Uterus (tissue), 4 donors: ENCODE results near the gene SHISA5. TPM values are rescaled to one million over a fixed set of nuclear protein-coding genes. Genes with fewer than 3 reads are reported as not detected.
"Not testable (repeated sequence)": the region's sequence is repeated elsewhere in the genome, so short reads cannot be mapped to it uniquely, and the experiment has no call there.

ENCODE experiments used
- DNase-seq, 2 donors: peaks; one replicate each; pipeline ENCODE4 v3.0.0-alpha.2; 2019 to 2020
- H3K27ac ChIP-seq, 2 donors: fragments of 200-600 bp; sonication (generic); 1 replicate in 1 of 2; 2 replicates in 1 of 2; pipeline ENCODE4 v1.5.1; 2016 to 2018
- H3K27me3 ChIP-seq, 2 donors: fragments of 200-600 bp; sonication (generic); one replicate each; pipeline ENCODE4 v1.5.1; 2018 to 2019; ENCODE audit warnings: control low read depth in 1 of 2
- H3K36me3 ChIP-seq, 2 donors: fragments of 200-600 bp; sonication (generic); one replicate each; pipeline ENCODE4 v1.5.1; 2019; ENCODE audit warnings: control low read depth in 1 of 2
- H3K4me1 ChIP-seq, 2 donors: fragments of 200-600 bp; sonication (generic); one replicate each; pipeline ENCODE4 v1.5.1; 2018 to 2019; ENCODE audit warnings: control low read depth in 1 of 2
- H3K4me3 ChIP-seq, 2 donors: fragments of 200-600 bp; sonication (generic); 1 replicate in 1 of 2; 2 replicates in 1 of 2; pipeline ENCODE4 v1.5.1; 2018 to 2019; ENCODE audit warnings: mild to moderate bottlenecking in 1 of 2
- H3K9me3 ChIP-seq, 2 donors: fragments of 200-600 bp; sonication (generic); one replicate each; pipeline ENCODE4 v1.5.1; 2019; ENCODE audit warnings: control low read depth in 1 of 2
- CTCF ChIP-seq, 4 experiments: fragments of 200-600 bp in 2 of 4; fragments of 450-650 bp in 2 of 4; sonication (generic) in 2 of 4; IDR thresholded peaks; one replicate each; pipeline ENCODE4 v1.5.1; 2016 to 2019; ENCODE audit warnings: antibody characterized with exemption in 4 of 4, mild to moderate bottlenecking in 2 of 4, moderate library complexity in 1 of 4
- POLR2A ChIP-seq, 2 donors: fragments of 450-650 bp; IDR thresholded peaks; one replicate each; pipeline ENCODE4 v1.6.1; 2016; ENCODE audit warnings: antibody characterized with exemption in 2 of 2, mild to moderate bottlenecking in 1 of 2, moderate library complexity in 1 of 2
- intact Hi-C: fragments of 100-400 bp; cut with DNase I; formaldehyde crosslinking; loops from one replicate; pipeline ENCODE4 v1.15.1; 2023; ENCODE audit warnings: low total_unique reads
- total RNA-seq, 4 donors: library from RNA; depleted of rRNA in 3 of 4; stranded (reverse); fragments of >200 nt in 3 of 4; gene quantifications; one replicate each; pipeline versions ENCODE4 v1.1.0 to v1.2.4, GENCODE V29; 2014 to 2023
- donor health status: DM: yes; HTN: yes; CAD: no.

SHISA5 gene
- total RNA-seq, result 100 to 1,000 TPM in 1 of 4 donors, 10 to 100 TPM in 3; 52.4 to 210 (median 72.8) TPM

GRCh38 chr3:48504051-48504946 lies at the start of gene SHISA5:
Gene SHISA5 (minus strand): TSS chr3:48504174. CDS start chr3:48504094, 80 bp downstream.
- H3K4me1 ChIP-seq, result no peaks in the 10 kb centered on the region

GRCh38 chr3:48553361-48553760 lies 49.4 kb upstream of the SHISA5 start:
- Histone ChIP-seq H3K36me3 (no peaks in the 10 kb centered on the region), H3K27me3 (no peaks in the 10 kb centered on the region), H3K27ac (no peak overlapping the region), H3K9me3 (no peaks in the 10 kb centered on the region), H3K4me3 (no peak overlapping the region), H3K4me1 (no peaks in the 10 kb centered on the region)
- TF ChIP-seq CTCF (IDR thresholded peaks at IDR 0.05) (no peak), POLR2A (IDR thresholded peaks at IDR 0.05) (no peak)
- intact Hi-C loops, result no loop called here
- no peak for DNase-seq

More at GRCh38 chr3:48504051-48504946, at the start of gene SHISA5:
- Histone ChIP-seq H3K4me3 (peak within 1 kb of the TSS; percentile 65 to 69), H3K9me3 (no peaks in the 10 kb centered on the region), H3K27me3 (no peaks in the 10 kb centered on the region), H3K36me3 (no peaks in the 10 kb centered on the region), H3K27ac (peak within 1 kb of the TSS; percentile 94 to 97)
- intact Hi-C loops, result no loop called here
- no peak for TF ChIP-seq CTCF (IDR thresholded peaks at IDR 0.05)
- peak; percentile 25 to 39 for TF ChIP-seq POLR2A (IDR thresholded peaks at IDR 0.05)
- DNase-seq, result peak; percentile 88 to 89

DNA sequence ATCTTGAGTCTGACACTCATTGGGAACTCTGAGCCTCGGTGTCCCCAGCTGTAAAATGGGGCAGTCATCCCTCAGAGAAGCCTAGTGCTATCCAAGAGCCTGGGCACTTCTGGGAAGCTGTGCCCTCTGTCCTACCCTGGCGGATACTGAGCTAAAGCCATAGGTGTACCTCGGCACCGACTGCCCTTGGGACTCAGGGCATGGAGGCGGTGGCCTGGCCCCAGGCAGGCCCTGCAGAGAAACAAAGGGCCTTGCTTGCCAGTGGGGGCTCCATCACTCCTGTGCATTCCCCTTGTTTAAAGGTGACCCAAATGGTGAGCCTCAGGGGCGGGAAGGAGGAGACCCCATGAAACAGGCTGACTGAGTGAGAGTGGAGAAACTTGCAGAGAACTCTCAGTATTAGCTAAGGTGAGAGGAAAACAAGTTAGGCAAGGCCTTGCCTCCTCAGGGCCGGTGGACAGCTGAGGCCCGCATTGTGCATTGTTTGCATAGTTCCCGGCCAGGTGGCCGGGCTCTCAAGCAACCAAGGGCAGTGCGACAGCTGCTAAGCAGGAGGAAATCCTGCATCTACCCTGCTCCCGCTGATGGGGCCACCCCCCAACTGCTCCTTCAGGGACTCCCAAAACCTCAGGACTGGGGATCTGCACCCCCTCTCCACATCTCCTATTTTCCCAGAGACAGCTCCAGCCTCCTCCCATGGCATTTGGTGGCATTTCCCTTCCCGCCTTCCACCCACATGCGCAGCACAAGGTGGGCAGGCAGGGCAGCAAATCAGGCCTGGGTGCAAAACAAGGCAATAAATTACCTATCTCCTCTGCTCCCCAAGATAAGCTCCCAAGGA lies 48.4 kb upstream of the SHISA5 start:
- Histone ChIP-seq H3K36me3 (no peaks in the 10 kb centered on the region), H3K4me3 (no peak overlapping the region), H3K9me3 (no peaks in the 10 kb centered on the region), H3K27ac (no peak overlapping the region), H3K4me1 (no peaks in the 10 kb centered on the region), H3K27me3 (no peaks in the 10 kb centered on the region)
- DNase-seq, result no peak
- no peak for TF ChIP-seq CTCF (IDR thresholded peaks at IDR 0.05)
- TF ChIP-seq POLR2A (IDR thresholded peaks at IDR 0.05), result no peak
- intact Hi-C loops, result no loop called here

DNA sequence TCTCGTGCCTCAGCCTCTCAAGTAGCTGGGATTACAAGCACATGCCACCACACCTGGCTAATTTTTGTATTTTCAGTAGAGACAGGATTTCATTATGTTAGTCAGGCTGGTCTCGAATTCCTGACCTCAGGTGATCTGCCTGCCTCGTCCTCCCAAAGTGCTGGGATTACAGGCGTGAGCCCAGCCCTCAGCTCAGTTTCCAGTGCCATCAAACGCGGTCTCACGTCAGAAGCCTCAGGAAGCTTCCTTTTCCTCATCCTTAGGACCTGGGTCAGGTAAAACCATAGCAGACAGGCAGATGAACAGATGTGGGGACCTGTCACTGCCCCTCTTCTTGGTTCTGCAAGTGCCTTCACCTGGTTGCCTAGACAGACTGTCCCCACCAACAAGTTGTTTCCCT lies 47.7 kb upstream of the SHISA5 start:
- H3K4me1 ChIP-seq, H3K36me3 ChIP-seq, H3K4me3 ChIP-seq, H3K9me3 ChIP-seq, DNase-seq, H3K27me3 ChIP-seq, H3K27ac ChIP-seq, intact Hi-C loops: not testable (repeated sequence)

GRCh38 chr3:48548729-48549705 lies 45.0 kb upstream of the SHISA5 start:
- Histone ChIP-seq H3K27ac (no peak overlapping the region), H3K9me3 (no peaks in the 10 kb centered on the region), H3K4me3 (no peak overlapping the region), H3K4me1 (no peaks in the 10 kb centered on the region), H3K36me3 (no peaks in the 10 kb centered on the region), H3K27me3 (no peaks in the 10 kb centered on the region)
- TF ChIP-seq CTCF (IDR thresholded peaks at IDR 0.05) (peak; percentile 90 to 97 (median 93)), POLR2A (IDR thresholded peaks at IDR 0.05) (no peak)
- peak; percentile 84 to 85 for DNase-seq
- intact Hi-C loops, result loop anchor here (5.0 kb wide), 1 partner anchor 82 kb away; a partner anchor contains a TSS
